IPS-20b (cell line): ENCODE measurements around the gene INPP5A.

Experiments
- H3K27ac ChIP-seq: one replicate; pipeline ENCODE4 v1.5.1; 2013; ENCODE audit warnings: low read length
- H3K27me3 ChIP-seq: 2 replicates; pipeline ENCODE4 v1.6.1; 2013; ENCODE audit warnings: mild to moderate bottlenecking, low read length, inconsistent platforms; ENCODE audit not compliant: insufficient read depth
- H3K36me3 ChIP-seq: 2 replicates; pipeline ENCODE4 v1.6.1; 2013; ENCODE audit warnings: low read depth, mild to moderate bottlenecking, inconsistent platforms, low read length, moderate library complexity; ENCODE audit not compliant: insufficient read depth
- H3K4me1 ChIP-seq: 2 replicates; pipeline ENCODE4 v1.6.1; 2013; ENCODE audit warnings: mild to moderate bottlenecking, control low read depth, inconsistent platforms, low read length, moderate library complexity; ENCODE audit not compliant: insufficient read depth
- H3K4me3 ChIP-seq: 2 replicates; pipeline ENCODE4 v1.5.1; 2013; ENCODE audit warnings: mild to moderate bottlenecking, low read length, inconsistent platforms
- H3K9ac ChIP-seq: 2 replicates; pipeline ENCODE4 v1.6.1; 2013; ENCODE audit warnings: low read depth, mild to moderate bottlenecking, inconsistent platforms, low read length, moderate library complexity
- H3K9me3 ChIP-seq: 2 replicates; pipeline ENCODE4 v1.6.1; 2013; ENCODE audit warnings: mild to moderate bottlenecking, low read depth, low read length, inconsistent platforms; ENCODE audit not compliant: insufficient read depth

INPP5A gene

GRCh38 chr10:132615341-132616169 is 78.0 kb downstream of the INPP5A start:
- no peaks in the 10 kb centered on the region for H3K4me1 ChIP-seq
- peaks cover 19% of the 10 kb centered on the region for H3K9me3 ChIP-seq
- H3K4me3 ChIP-seq = no peak overlapping the region
- no peak overlapping the region for H3K27ac ChIP-seq
- no peak overlapping the region for H3K9ac ChIP-seq
- H3K27me3 ChIP-seq = no peaks in the 10 kb centered on the region
- no peaks in the 10 kb centered on the region for H3K36me3 ChIP-seq

GRCh38 chr10:132616170-132616995 is 78.8 kb downstream of the INPP5A start:
- Histone ChIP-seq H3K4me1 (no peaks in the 10 kb centered on the region), H3K36me3 (no peaks in the 10 kb centered on the region), H3K4me3 (no peak overlapping the region), H3K27me3 (no peaks in the 10 kb centered on the region), H3K27ac (no peak overlapping the region), H3K9ac (no peak overlapping the region), H3K9me3 (peaks cover 27% of the 10 kb centered on the region)

- Histone ChIP-seq H3K9me3 (peaks cover 35% of the 10 kb centered on the region), H3K27me3 (no peaks in the 10 kb centered on the region), H3K4me1 (no peaks in the 10 kb centered on the region), H3K4me3 (no peak overlapping the region), H3K9ac (no peak overlapping the region), H3K36me3 (no peaks in the 10 kb centered on the region), H3K27ac (no peak overlapping the region)
These were observed 79.6 kb downstream of the INPP5A start for GRCh38 chr10:132616996-132617736.

GRCh38 chr10:132617737-132618052 is 80.1 kb downstream of the INPP5A start:
- Histone ChIP-seq H3K9me3 (peaks cover 35% of the 10 kb centered on the region), H3K36me3 (no peaks in the 10 kb centered on the region), H3K9ac (no peak overlapping the region), H3K27ac (no peak overlapping the region), H3K27me3 (no peaks in the 10 kb centered on the region), H3K4me3 (no peak overlapping the region), H3K4me1 (no peaks in the 10 kb centered on the region)

GRCh38 chr10:132618158-132618919 is 80.8 kb downstream of the INPP5A start:
- H3K36me3 ChIP-seq = no peaks in the 10 kb centered on the region
- H3K9me3 ChIP-seq = peaks cover 35% of the 10 kb centered on the region
- H3K27ac ChIP-seq = no peak overlapping the region
- no peaks in the 10 kb centered on the region for H3K27me3 ChIP-seq
- no peaks in the 10 kb centered on the region for H3K4me1 ChIP-seq
- H3K9ac ChIP-seq = no peak overlapping the region
- no peak overlapping the region for H3K4me3 ChIP-seq

- Histone ChIP-seq H3K9ac (no peak overlapping the region), H3K27me3 (no peaks in the 10 kb centered on the region), H3K4me1 (no peaks in the 10 kb centered on the region), H3K36me3 (no peaks in the 10 kb centered on the region), H3K9me3 (peaks cover 35% of the 10 kb centered on the region), H3K4me3 (no peak overlapping the region), H3K27ac (no peak overlapping the region)
These were observed 82.3 kb downstream of the INPP5A start for GRCh38 chr10:132619927-132620326.

- H3K36me3 ChIP-seq = no peaks in the 10 kb centered on the region
- H3K4me3 ChIP-seq = no peak overlapping the region
- 0 out of 2 replicates have a peak, but pooled peaks cover 3% of the 10 kb centered on the region for H3K4me1 ChIP-seq
- peaks cover 28% of the 10 kb centered on the region for H3K9me3 ChIP-seq
- H3K27ac ChIP-seq = no peak overlapping the region
- H3K9ac ChIP-seq = no peak overlapping the region
- H3K27me3 ChIP-seq = no peaks in the 10 kb centered on the region
These were observed 86.7 kb downstream of the INPP5A start for GRCh38 chr10:132624061-132624846.

- peaks cover 21% of the 10 kb centered on the region; the same call in 1 of the 2 replicates for H3K9me3 ChIP-seq
- H3K4me3 ChIP-seq = no peak overlapping the region
- no peak overlapping the region for H3K27ac ChIP-seq
- no peak overlapping the region for H3K9ac ChIP-seq
- no peaks in the 10 kb centered on the region for H3K36me3 ChIP-seq
- H3K27me3 ChIP-seq = no peaks in the 10 kb centered on the region
- H3K4me1 ChIP-seq = 0 out of 2 replicates have a peak, but pooled peaks cover 3% of the 10 kb centered on the region
These were observed 87.4 kb downstream of the INPP5A start for GRCh38 chr10:132624847-132625471.

GRCh38 chr10:132626019-132626760 is 88.6 kb downstream of the INPP5A start:
- Histone ChIP-seq H3K9ac (no peak overlapping the region), H3K36me3 (no peaks in the 10 kb centered on the region), H3K4me3 (no peak overlapping the region), H3K4me1 (0 out of 2 replicates have a peak, but pooled peaks cover 3% of the 10 kb centered on the region), H3K27me3 (no peaks in the 10 kb centered on the region), H3K27ac (no peak overlapping the region), H3K9me3 (peaks cover 10% of the 10 kb centered on the region; the same call in 1 of the 2 replicates)
